ENCODE results near the gene TESPA1. TPM values are rescaled to one million over a fixed set of nuclear protein-coding genes. Genes with fewer than 3 reads are reported as not detected.

The TESPA1 gene
- total and polyA plus RNA-seq, 2 of the 8 experiments (the other 6 are each of a cell fraction or from before 2014, with no cell fraction given), result not detected

DNA sequence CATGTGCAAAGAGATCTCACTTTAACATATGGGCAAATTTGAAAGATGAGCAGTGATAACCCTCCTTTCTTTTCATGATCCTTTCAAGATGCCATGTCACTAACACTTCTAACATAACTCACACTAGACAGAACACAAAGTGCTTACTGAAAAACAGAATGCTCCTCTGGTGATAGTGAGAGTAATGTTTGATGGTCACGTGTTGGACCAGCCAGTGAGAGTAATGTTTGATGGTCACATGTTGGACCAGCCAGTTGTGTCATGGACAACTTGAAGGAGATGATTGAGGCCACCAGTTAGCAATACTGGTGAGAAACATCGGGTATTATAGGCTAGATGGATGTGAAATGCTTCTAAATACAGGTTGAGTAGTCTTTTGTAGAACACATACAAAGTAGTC, 40.9 kb upstream of the TESPA1 start (continued):
- TF ChIP-seq ZNF274 (IDR thresholded peaks at IDR 0.05; ENCODE audit: borderline replicate concordance, extremely low read depth, low read length), result no peak
- no peak for TF ChIP-seq KDM4A (IDR thresholded peaks at IDR 0.05; ENCODE audit: low read depth, low read length, severe bottlenecking)
- TF ChIP-seq CBX8 (IDR thresholded peaks at IDR 0.05; ENCODE audit: borderline replicate concordance, low read depth, low read length), result no peak
- TF ChIP-seq SP2 (IDR thresholded peaks at IDR 0.05; ENCODE audit: low read length), result no peak
- no peak for TF ChIP-seq RFX5 (IDR thresholded peaks at IDR 0.05; ENCODE audit: borderline replicate concordance, low read depth, low read length)
